Transverse colon (tissue), 4 donors: Measurements from ENCODE around the gene OTOG. TPM values are rescaled to one million over a fixed set of nuclear protein-coding genes. Genes with fewer than 3 reads are reported as not detected.

Experiments
- DNase-seq: peaks from one replicate; pipeline ENCODE4 v3.0.0-alpha.2; 2019
- H3K27ac ChIP-seq, 4 donors: fragments of 200-600 bp; sonication (generic); 2 replicates each; pipeline ENCODE4 v1.5.1; 2016 to 2018; ENCODE audit warnings: inconsistent platforms in 4 of 4
- H3K27me3 ChIP-seq: fragments of 200-600 bp; sonication (generic); 2 replicates; pipeline ENCODE4 v1.5.1; 2017; ENCODE audit warnings: inconsistent platforms
- H3K36me3 ChIP-seq, 4 donors: fragments of 200-600 bp; sonication (generic); 2 replicates each; pipeline ENCODE4 v1.5.1; 2017 to 2019; ENCODE audit warnings: inconsistent platforms in 4 of 4
- H3K4me1 ChIP-seq, 4 donors: fragments of 200-600 bp; sonication (generic); 2 replicates each; pipeline ENCODE4 v1.5.1; 2017 to 2020; ENCODE audit warnings: inconsistent platforms in 4 of 4
- H3K4me3 ChIP-seq, 4 donors: fragments of 200-600 bp; sonication (generic); 1 replicate in 1 of 4; 2 replicates in 3 of 4; pipeline versions ENCODE4 v1.5.1 to v1.6.1; 2017 to 2019; ENCODE audit warnings: inconsistent platforms in 4 of 4
- H3K9me3 ChIP-seq, 2 donors: fragments of 200-600 bp; sonication (generic); 2 replicates each; pipeline ENCODE4 v1.5.1; 2017 to 2019; ENCODE audit warnings: inconsistent platforms in 2 of 2
- CTCF ChIP-seq, 5 experiments: fragments of 200-600 bp in 3 of 5; fragments of 450-650 bp in 2 of 5; sonication (generic) in 3 of 5; IDR thresholded peaks; 1 replicate in 2 of 5; 2 replicates in 3 of 5; pipeline ENCODE4 v1.5.1; 2016 to 2017; ENCODE audit warnings: antibody characterized with exemption in 5 of 5, inconsistent platforms in 3 of 5, mild to moderate bottlenecking in 2 of 5, moderate library complexity in 1 of 5
- EP300 ChIP-seq: sonication (generic); formaldehyde crosslinking; IDR thresholded peaks from one replicate; pipeline ENCODE4 v1.6.1; 2017; ENCODE audit warnings: antibody characterized with exemption, low read depth
- POLR2A ChIP-seq: fragments of 450-650 bp; IDR thresholded peaks from one replicate; pipeline ENCODE4 v1.6.1; 2016; ENCODE audit warnings: antibody characterized with exemption, mild to moderate bottlenecking, moderate library complexity
- POLR2AphosphoS5 ChIP-seq, 3 donors: sonication (generic); formaldehyde crosslinking; IDR thresholded peaks; one replicate each; pipeline ENCODE4 v1.6.1; 2016; ENCODE audit warnings: antibody characterized with exemption in 3 of 3
- WGBS, 2 donors: methylation state at CpG; one replicate each; pipeline ENCODE4 v1.1.5; 2018; ENCODE audit warnings: low coverage in 1 of 2; 5-methylcytosine and 5-hydroxymethylcytosine counted together
- in situ Hi-C, 4 donors: fragments of 200-750 bp; cut with MboI; loops; one replicate each; pipeline versions ENCODE4 v1.15.0 to v1.15.1; 2017; ENCODE audit warnings: low sequenced_read_pairs in 3 of 4, low pct_ligation_motif_present in 1 of 4, low pct_unique_long_range_greater_than_20kb in 1 of 4
- intact Hi-C: fragments of 100-400 bp; cut with DNase I; formaldehyde crosslinking; loops from one replicate; pipeline ENCODE4 v1.15.1; 2023; ENCODE audit warnings: low total_unique reads
- total RNA-seq, 4 donors: library from RNA; depleted of rRNA; stranded (reverse); fragments of >200 nt; gene quantifications; one replicate each; pipeline ENCODE4 v1.1.0, GENCODE V29; 2016

The OTOG gene
- total RNA-seq, 4 donors from 2014 or later = not detected

GRCh38 chr11:17579451-17579850 is 32.4 kb downstream of the OTOG start:
- Histone ChIP-seq H3K27ac (no peak overlapping the region), H3K4me3 (no peak overlapping the region), H3K4me1 (no peaks in the 10 kb centered on the region), H3K9me3 (no peaks in the 10 kb centered on the region), H3K27me3 (peaks cover under 1% of the 10 kb centered on the region), H3K36me3 (no peaks in the 10 kb centered on the region)
- intact Hi-C loops = no loop called here
- TF ChIP-seq EP300 (no peak), CTCF (IDR thresholded peaks at IDR 0.05) (no peak), POLR2AphosphoS5 (IDR thresholded peaks at IDR 0.05) (no peak), POLR2A (no peak)
- 84 to 100% methylated on average over 1 to 7 of the region's 7 CpGs for WGBS, 2 donors
- no peak for DNase-seq
- in situ Hi-C loops = no loop called here

GRCh38 chr11:17580271-17580670 is 33.2 kb downstream of the OTOG start:
- Histone ChIP-seq H3K4me1 (no peaks in the 10 kb centered on the region), H3K4me3 (no peak overlapping the region), H3K36me3 (no peaks in the 10 kb centered on the region), H3K27me3 (peaks cover 8% of the 10 kb centered on the region), H3K9me3 (no peaks in the 10 kb centered on the region), H3K27ac (no peak overlapping the region)
- WGBS, 2 donors = 67% methylated on average over 1 of the region's 1 CpG; no CpG with 5 or more reads in 1 of the 2 donors
- TF ChIP-seq CTCF (IDR thresholded peaks at IDR 0.05) (no peak), POLR2A (no peak), EP300 (no peak), POLR2AphosphoS5 (IDR thresholded peaks at IDR 0.05) (no peak)
- in situ Hi-C loops (no loop called here), intact Hi-C loops (no loop called here)
- DNase-seq = no peak

GRCh38 chr11:17581036-17581731 is 34.1 kb downstream of the OTOG start:
- no peaks in the 10 kb centered on the region for H3K36me3 ChIP-seq
- H3K4me3 ChIP-seq = no peak overlapping the region
- no peaks in the 10 kb centered on the region for H3K4me1 ChIP-seq
- in situ Hi-C loops (no loop called here), intact Hi-C loops (no loop called here)
- H3K27ac ChIP-seq = no peak overlapping the region
- peaks cover 8% of the 10 kb centered on the region for H3K27me3 ChIP-seq
- TF ChIP-seq POLR2AphosphoS5 (IDR thresholded peaks at IDR 0.05) = no peak
- TF ChIP-seq EP300 = no peak
- TF ChIP-seq POLR2A = no peak
- TF ChIP-seq CTCF (IDR thresholded peaks at IDR 0.05) = no peak
- no peaks in the 10 kb centered on the region for H3K9me3 ChIP-seq
- 68 to 75% methylated on average over 4 to 6 of the region's 6 CpGs for WGBS, 2 donors
- DNase-seq = no peak

GRCh38 chr11:17581732-17582053 is 34.6 kb downstream of the OTOG start:
- in situ Hi-C loops = no loop called here
- DNase-seq = no peak
- Histone ChIP-seq H3K4me1 (no peaks in the 10 kb centered on the region), H3K9me3 (no peaks in the 10 kb centered on the region), H3K36me3 (no peaks in the 10 kb centered on the region), H3K4me3 (no peak overlapping the region), H3K27ac (no peak overlapping the region), H3K27me3 (peaks cover 8% of the 10 kb centered on the region)
- TF ChIP-seq POLR2AphosphoS5 (IDR thresholded peaks at IDR 0.05) (no peak), CTCF (IDR thresholded peaks at IDR 0.05) (no peak), EP300 (no peak), POLR2A (no peak)
- WGBS, 2 donors = 94% methylated on average over 4 of the region's 4 CpGs
- intact Hi-C loops = no loop called here
